ENCODE data around the gene CFD.
"Not testable (repeated sequence)": the region's sequence is repeated elsewhere in the genome, so short reads cannot be mapped to it uniquely, and the experiment has no call there.

The CFD gene

DNA sequence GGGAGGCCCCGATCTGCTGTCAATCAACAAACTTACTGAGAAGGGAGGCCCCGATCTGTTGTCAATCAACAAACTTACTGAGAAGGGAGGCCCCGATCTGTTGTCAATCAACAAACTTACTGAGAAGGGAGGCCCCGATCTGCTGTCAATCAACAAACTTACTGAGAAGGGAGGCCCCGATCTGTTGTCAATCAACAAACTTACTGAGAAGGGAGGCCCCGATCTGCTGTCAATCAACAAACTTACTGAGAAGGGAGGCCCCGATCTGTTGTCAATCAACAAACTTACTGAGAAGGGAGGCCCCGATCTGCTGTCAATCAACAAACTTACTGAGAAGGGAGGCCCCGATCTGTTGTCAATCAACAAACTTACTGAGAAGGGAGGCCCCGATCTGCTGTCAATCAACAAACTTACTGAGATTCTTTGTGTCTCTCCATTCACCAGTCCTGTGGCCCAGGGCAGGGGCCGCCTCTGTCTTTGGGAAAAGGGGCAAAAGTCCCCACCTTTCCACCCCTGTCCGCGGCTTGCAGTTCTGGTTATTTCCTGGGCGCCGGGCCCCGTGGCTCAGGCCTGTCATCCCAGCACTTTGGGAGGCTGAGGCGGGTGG is 5.7 kb upstream of the CFD start:
- DNase-seq = not testable (repeated sequence)

DNA sequence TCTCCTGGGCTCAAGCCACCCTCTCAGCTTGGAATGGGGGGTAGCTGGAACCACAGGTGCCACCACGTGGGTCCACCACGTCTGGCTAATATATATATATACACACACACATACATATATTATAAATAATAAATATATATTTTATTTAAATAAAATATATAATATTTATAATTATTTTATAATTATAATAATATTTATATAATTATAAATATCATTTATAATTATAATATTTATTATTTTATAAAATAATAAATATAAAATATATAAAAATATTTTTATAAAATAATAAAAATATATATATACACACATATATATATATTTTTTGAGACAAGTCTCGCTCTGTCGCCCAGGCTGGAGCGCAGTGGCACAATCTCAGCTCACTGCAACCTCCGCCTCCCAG is 4.9 kb upstream of the CFD start:
- no peak for DNase-seq

DNA sequence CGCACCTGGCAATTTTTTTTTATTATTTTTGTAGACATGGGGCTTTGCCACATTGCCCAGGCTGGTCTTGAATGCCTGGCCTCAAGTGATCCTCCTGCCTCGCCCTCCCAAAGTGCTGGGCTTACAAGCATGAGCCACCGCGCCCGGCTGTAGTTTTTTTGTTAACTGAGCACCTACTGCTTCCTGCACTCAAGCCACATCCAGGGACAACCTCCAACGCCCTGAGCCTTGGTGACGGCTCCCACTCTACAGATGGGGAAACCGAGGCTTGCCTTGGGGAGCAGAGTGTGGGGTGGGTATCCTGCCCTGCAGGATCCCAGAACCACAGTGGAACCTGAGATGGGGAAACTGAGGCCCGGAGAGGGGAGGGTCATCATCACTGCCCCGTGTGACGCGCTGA is 4.3 kb upstream of the CFD start:
- DNase-seq = no peak

DNA sequence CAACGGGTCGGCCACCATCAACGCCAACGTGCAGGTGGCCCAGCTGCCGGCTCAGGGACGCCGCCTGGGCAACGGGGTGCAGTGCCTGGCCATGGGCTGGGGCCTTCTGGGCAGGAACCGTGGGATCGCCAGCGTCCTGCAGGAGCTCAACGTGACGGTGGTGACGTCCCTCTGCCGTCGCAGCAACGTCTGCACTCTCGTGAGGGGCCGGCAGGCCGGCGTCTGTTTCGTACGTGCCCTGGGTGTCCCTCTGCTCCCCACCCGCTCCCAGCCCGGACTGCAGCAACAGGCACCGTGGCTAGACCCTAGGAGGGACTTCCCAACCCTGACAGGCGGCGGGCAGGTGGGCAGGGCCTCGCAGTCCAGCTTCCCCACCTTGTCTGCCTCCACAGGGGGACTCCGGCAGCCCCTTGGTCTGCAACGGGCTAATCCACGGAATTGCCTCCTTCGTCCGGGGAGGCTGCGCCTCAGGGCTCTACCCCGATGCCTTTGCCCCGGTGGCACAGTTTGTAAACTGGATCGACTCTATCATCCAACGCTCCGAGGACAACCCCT is 3.8 kb upstream of the CFD start:
- no peak for DNase-seq

DNA sequence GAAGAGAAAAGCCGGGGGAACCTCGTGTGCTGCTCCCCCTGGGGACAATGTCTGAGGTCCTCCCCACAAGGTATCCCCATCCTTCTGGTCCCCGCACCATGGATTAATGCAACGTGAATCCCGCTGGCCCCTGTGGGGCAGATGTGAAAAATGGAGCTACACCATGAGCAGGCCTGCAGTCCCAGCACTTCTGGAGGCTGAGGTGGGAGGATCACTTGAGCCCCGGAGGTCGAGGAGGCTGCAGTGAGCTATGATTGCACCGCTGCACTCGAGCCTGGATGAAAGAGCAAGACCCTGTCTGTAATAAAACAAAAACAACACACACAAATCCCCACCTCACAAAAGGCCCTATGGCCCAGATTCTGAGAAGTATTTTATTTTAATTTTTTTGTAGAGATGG is 1.2 kb upstream of the CFD start:
- no peak for DNase-seq

DNA sequence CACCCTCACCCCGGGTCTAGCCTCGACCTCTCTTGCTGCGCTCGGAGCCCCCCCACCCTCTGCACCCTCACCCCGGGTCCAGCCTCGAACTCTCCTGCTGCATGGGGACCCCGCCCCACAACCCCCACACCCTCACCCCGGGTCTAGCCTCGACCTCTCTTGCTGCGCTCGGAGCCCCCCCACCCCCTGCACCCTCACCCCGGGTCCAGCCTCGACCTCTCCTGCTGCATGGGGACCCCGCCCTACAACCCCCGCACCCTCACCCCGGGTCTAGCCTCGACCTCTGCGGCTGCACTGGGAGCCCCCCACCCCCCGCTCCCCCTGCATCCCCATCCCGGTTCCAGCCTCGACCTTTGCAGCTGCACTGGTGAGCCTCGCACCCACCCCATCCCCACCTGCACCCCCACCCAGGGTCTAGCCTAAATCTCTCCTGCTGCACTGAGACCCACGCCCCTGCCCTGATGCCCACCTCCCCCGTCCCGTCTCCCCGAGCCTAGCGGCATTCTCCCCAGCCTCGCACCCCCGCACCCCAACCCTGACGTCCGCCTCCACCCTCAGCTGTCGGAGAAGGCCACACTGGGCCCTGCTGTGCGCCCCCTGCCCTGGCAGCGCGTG is 1.8 kb downstream of the CFD start:
- no peak for DNase-seq

DNA sequence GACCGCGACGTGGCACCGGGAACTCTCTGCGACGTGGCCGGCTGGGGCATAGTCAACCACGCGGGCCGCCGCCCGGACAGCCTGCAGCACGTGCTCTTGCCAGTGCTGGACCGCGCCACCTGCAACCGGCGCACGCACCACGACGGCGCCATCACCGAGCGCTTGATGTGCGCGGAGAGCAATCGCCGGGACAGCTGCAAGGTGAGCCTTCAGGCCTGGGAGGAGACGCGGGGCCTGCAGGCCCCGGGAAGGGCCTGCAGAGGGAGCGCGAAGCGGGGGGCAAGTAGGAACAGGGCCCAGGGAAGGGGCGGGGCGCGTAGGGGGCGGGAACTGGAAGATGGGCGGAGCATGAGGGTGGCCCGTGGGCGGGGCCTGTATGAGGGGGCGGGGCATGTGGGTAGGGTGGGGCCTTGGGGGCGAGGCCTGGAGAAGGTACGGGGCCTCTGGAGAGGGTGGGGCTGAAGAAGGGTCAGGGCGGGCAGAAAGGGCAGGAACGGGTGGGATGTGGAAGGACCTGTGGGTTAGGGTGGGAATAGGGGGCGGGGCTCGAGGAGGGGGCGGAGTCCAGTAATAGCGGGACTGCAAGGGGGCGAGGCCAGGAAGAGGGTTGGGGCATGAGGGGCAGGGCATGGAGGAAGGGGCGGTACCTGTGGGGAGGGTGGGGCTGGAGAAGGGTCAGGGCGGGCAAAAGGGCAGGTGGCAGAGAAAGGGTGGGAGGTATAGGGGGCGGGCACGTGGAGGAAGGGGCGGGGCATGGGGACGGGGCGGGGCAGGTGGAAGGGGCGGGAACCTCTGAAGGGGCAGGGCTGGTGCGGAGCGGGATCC is 2.5 kb downstream of the CFD start:
- DNase-seq = peak; percentile 62

DNA sequence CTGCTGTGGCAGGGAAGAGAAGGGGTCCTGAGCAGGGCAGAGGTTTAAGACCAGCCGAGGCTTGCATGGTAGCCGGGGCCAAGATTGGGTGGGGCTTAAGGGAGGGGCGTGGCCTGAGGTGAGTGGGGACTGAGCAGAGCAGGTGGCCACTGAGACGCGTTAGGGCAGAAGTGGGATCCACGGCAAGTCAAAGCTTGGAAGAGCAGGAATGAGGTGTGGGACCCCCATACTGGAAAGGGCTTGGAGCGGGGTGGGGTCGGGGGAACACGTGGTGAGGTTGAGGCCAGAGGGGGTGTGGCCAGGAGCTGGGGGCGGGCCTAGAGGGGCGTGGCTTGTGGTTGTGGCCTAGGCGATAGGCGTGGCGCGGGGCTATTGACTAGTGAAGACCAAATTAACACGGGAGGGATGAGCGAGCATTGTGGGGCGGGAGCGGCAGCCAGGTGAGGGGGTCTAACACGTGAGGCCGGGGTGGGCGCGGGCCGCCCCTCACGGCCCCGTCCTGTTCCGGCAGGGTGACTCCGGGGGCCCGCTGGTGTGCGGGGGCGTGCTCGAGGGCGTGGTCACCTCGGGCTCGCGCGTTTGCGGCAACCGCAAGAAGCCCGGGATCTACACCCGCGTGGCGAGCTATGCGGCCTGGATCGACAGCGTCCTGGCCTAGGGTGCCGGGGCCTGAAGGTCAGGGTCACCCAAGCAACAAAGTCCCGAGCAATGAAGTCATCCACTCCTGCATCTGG is 3.3 kb downstream of the CFD start:
- peak; percentile 78 for DNase-seq

DNA sequence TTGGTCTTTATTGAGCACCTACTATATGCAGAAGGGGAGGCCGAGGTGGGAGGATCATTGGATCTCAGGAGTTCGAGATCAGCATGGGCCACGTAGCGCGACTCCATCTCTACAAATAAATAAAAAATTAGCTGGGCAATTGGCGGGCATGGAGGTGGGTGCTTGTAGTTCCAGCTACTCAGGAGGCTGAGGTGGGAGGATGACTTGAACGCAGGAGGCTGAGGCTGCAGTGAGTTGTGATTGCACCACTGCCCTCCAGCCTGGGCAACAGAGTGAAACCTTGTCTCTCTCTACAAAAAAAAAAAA is 3.8 kb downstream of the CFD start:
- no peak for DNase-seq

DNA sequence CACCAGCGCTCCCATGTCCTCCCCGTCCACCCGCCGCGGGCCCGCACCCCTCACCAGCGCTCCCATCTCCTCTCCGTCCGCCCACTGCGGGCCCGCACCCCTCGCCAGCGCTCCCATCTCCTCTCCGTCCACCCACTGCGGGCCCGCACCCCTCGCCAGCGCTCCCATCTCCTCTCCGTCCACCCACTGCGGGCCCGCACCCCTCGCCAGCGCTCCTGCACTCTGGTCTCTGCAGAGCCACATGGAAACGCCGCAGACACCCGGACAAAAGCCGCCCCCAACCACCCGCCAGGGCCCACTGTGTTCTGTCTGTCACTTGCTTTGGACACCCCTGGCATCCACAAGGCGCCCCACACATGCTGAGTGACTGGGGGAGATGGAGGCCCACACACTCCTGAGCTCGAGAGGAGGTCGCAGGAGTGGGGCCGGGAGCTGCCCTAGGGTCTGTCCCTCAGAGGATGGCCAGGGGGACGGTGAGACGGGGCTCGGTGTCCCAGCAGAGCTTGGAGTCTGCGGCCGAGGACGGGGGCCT is 7.4 kb downstream of the CFD start:
- no peak for DNase-seq

DNA sequence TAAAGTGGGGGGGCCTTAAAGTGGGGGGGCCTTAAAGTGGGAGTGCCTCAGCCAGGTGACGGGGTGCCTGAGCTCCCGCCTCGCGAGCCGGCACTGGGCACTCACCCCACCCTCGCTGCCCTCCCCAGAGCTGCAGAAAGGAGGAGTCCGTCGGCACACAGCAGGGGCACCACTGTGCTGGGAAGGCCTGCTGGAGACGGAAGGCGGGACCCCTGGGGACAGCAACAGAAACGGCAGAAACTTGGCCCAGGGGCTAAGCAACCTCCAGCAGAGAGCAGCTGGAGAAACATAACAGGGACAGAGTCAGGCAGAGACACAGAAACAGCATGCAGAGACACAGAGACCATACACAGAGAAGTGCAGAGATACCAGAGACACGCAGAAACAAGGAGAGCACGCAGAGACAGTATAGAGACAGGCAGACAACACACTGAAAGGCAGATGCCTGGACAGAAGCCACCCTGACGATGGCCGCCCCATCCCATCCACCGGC is 7.9 kb downstream of the CFD start:
- DNase-seq = no peak

DNA sequence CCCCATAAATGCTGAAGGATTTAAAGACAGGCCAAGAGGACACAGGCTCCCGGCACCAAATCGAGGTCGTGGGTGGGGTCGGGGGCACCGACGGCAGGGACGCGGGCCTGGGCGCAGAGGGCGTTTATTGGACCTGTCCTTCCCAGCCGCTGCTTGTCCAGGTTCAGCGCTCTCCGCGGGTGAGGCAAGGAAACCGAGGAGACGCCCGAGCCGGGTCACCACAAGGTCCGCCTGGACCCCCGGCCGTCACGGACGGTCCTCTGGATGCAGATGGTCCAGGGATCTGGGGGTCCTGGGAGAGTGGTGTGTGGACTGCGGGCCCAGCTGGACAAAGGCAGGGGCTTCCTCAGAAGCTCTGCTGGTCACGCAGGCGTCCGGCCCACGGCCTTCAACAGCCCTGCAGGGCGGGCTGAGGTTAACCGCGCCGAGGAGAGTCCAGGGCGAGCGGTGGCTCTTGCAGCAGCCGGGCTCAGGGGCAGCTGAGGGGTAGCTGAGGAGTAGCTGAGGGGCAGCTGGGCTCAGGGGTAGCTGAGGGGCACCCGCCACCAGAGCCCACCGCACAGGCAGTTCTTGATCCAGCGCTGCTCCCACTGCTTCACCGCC is 8.5 kb downstream of the CFD start:
- no peak for DNase-seq

DNA sequence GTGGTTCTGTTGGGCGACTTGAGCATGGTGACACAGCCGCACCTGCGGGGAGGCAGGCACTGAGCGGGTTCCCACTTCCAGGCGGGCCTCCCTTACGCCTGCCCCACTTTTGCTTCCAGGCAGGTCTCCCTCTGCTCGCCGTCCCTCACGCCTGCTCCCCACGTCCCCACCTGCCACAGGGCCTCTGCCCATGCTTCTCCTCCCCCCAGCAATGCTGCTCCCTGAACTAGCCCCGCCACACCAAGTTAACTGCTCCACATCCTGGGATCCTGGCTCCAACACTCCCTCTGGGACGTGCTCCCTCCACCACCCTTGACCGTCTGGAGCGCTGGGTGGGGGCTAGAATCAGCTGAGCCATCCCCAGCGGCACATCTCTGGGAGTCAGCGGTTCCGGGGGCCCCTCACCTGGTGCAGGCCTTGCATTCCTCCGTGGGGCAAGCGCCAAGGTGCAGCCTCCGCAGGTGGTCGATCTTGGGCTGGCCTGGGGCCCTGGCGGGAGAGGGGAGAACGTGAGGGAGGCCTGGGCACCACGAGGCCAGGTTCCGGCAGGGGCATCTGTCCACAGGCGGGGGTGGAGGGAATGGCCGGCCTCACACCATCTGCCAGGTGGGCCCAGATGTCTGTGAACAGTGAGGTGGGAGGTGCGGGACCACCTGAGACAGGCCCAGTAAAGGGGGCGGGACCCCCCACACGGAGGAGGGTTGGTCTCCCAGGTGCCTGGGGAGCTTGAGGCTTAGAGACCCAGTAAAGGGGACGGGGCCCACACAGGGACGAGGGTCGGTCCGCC is 9.2 kb downstream of the CFD start:
- DNase-seq = no peak

DNA sequence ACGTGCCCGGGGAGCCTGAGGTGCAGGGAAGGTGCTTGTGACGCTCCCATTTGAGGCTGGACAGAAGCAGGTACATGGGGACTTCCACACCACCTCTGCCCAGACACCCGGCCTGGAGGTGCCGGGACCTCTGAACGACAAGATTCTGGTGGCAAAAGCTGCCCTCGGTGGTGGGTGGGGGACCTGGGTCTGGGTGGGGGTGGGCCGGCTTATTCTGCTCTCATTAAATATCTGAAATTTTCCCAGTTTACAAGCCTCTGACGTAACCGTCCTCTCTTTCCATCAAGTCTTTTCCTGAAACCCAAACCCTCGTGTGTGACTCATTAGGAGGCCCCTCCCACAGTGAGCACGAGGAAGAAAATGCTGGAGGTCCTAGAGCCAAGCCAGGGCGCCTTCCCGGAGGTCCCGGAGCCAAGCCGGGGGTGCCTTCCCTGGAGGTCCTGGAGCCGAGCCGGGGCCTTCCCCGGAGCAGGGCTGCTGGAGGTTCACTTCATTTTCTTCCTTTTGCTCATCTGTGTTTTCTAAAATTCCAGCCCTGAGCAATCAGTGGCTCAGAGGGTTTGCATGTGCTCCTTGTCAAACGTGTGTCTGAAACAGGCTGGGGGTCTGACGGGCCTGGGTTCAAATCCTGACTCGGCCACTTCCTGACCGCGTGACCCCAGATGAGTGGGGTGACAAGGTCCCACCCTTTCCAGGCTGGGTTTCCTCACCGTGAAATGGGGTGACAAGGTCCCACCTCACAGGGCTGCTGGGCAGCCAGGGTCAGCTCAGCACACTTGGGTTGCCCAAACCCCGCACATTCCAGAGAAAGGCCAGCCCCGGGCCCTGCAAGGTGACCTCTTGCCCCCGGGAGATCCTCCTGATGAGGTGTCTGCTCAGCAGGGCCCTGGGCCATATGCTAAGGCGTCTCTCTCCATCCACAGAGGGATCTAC is 10.0 kb downstream of the CFD start:
- DNase-seq = no peak

DNA sequence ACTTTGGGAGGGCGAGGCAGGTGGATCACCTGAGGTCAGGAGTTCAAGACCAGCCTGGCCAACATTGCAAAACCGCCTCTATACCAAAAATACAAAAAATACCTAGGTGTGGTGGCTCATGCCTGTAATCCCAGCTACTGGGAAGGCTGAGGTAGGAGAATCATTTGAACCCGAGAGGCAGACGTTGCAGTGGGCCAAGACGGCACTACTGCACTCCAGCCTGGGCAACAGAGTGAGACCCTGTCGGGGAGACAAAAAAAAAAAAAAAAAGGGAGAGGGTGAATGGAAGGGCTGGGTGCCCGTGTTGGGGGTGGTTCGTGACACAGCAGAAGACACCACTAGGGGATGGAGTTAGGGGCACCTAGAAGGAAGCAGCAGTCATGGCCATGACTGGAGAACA is 10.8 kb downstream of the CFD start:
- no peak for DNase-seq

DNA sequence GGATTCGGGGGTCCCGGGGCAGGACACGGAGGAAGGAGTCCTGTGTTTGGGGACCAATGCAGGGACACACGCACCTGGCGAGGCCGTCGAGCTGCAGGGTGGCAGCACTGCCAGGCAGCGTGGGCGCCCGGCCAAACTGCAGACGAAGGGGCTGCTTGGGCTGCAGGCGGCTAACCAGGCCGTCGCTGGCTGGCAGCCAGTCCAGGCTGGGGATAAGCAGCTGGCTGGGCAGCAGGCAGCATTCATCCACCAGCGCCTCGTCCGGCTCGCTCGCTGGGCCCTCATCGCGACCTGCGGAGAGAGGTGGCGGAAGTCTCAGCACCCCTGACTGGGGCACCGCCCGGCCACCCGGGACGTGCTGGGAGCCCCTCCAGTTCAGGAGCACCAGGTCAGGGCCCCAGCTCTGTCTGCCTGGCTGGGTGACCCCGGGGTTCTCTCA is 11.5 kb downstream of the CFD start:
- DNase-seq = no peak

DNA sequence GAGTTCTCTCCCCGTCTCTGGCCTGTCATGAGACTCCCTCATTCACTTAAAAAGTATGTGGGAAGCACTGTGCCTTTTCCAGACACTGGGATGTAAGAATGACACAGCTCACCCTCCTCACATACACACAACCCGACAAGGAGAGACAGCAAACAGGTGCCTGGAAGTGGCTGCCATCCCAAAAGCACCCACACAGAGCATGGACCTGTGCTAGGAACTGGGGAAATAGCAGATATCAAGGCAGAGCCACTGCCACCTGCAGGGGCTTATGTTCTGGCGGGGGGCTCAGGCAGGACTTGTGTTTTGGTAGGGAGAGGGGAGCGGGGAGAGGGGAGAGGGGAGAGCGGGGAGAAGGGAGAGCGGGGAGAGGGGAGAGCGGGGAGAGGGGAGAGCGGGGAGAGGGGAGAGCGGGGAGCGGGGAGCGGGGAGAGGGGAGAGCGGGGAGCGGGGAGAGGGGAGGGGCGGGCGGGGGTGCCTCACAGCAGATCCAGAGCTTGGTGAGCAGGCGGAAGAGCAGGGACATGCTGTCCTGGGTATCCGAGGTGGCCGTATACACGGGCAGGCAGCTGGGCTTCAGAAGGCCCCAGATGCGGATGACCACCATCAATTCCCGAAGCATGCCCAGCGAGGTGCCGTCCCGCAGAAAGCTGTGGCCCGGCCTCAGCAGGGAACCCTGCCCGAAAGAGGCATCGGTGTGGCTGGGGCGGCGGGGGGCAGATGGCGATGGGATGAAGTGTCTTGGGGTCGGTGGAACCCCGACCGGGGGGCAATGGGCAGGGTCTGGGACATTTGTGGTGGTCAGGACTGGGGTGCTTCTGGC is 12.2 kb downstream of the CFD start:
- no peak for DNase-seq

DNA sequence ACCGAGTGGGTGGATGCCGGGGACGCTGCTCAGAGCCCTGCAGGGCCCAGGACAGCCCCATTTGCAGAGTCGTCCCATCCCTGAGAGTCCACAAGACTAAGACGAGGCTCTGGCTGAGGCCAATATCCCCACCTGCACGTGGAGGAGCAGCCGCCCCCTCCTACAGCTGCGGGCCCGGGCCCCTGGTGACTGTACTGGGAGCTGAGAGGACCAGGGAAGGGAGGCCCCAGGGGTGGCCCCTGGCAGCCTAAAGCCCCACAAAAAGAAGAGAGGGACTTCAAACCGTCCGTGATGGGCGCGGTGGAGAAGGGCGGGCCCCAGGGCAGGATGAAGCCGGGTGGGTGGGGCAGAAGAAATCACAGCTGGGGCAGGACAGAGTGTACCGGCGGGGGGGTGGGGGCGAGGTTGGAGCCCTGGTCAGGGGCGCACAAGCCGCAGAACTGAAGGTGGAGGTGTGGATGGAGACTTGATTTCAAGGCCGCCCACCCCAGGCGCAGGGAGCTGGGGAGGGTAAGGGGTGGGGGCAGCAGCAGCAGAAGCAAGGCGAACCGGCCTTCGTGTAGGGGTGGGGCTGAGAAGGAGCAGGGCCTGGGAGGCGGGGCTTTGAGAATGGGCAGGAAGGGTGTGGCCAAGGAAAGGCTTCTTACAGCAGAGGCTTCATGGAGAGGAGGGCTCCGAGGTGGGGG is 12.9 kb downstream of the CFD start:
- DNase-seq = peak; percentile 81

DNA sequence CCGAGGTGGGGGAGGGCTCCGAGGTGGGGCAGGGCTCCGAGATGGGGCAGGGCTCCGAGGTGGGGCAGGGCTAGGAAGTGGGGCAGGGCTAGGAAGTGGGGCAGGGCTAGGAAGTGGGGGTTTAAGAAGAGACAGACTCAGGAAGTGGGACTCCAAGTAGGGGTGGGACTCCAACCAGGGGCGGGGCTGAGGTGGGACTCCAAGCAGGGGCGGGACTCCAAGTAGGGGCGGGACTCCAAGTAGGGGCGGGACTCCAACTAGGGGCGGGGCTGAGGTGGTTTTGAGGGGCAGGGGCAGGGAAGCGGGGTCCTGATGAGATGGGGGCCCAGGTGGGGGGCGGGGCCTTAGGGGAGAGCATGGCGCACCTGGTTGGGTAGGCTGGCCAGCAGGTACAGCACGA is 13.6 kb downstream of the CFD start:
- peak; percentile 61 for DNase-seq

Measured in stimulated activated CD4-positive, alpha-beta T cell treated with anti-CD3 and anti-CD28 coated beads, Interleukin-4, amount 100 ng/mL, for 24 hours (primary cell).